Epithelial cell of prostate (primary cell): ENCODE data around the gene VSIR.

ENCODE experiments used
- DNase-seq: peaks from one replicate; pipeline ENCODE4 v3.0.0-alpha.2; 2011; ENCODE audit warnings: low read depth, low spot score
- H3K27ac ChIP-seq: fragments of 450-650 bp; 2 replicates; pipeline ENCODE4 v1.5.1; 2017; ENCODE audit warnings: mild to moderate bottlenecking

Gene VSIR

GRCh38 chr10:71704816-71705215, 68.5 kb downstream of the VSIR start:
- DNase-seq = no peak
- no peak overlapping the region for H3K27ac ChIP-seq

- no peak for DNase-seq
- H3K27ac ChIP-seq = no peak overlapping the region
Measured at GRCh38 chr10:71703577-71703976, 69.7 kb downstream of the VSIR start.

- DNase-seq = no peak
- no peak overlapping the region for H3K27ac ChIP-seq
Measured at GRCh38 chr10:71701496-71702132, 71.7 kb downstream of the VSIR start.

GRCh38 chr10:71700731-71701368, 72.5 kb downstream of the VSIR start:
- no peak overlapping the region for H3K27ac ChIP-seq
- no peak for DNase-seq

- DNase-seq = no peak
- no peak overlapping the region for H3K27ac ChIP-seq
Measured at GRCh38 chr10:71698737-71699136, 74.6 kb downstream of the VSIR start.

- DNase-seq = no peak
- no peak overlapping the region for H3K27ac ChIP-seq
Measured at GRCh38 chr10:71697938-71698709, 75.2 kb downstream of the VSIR start.
